Prostate gland (tissue), 2 donors: ENCODE data around the gene ALKBH7.

ENCODE experiments used
- CTCF ChIP-seq, 4 experiments: fragments of 200-600 bp in 2 of 4; fragments of 450-650 bp in 2 of 4; sonication (generic) in 2 of 4; IDR thresholded peaks; 1 replicate in 3 of 4; 2 replicates in 1 of 4; pipeline ENCODE4 v1.5.1; 2016 to 2019; ENCODE audit warnings: antibody characterized with exemption in 4 of 4, mild to moderate bottlenecking in 2 of 4, moderate library complexity in 2 of 4
- POLR2A ChIP-seq: fragments of 450-650 bp; IDR thresholded peaks from one replicate; pipeline ENCODE4 v1.6.1; 2016; ENCODE audit warnings: antibody characterized with exemption, mild to moderate bottlenecking
- POLR2AphosphoS5 ChIP-seq: sonication (generic); formaldehyde crosslinking; IDR thresholded peaks from one replicate; pipeline ENCODE4 v1.6.1; 2017; ENCODE audit warnings: antibody characterized with exemption

- TF ChIP-seq CTCF (IDR thresholded peaks at IDR 0.05) (no peak), POLR2A (no peak), POLR2AphosphoS5 (no peak)
Observed at GRCh38 chr19:6358003-6358402, 14.6 kb upstream of the ALKBH7 start.
